ENCODE measurements around the gene SIL1. TPM values are rescaled to one million over a fixed set of nuclear protein-coding genes. Genes with fewer than 3 reads are reported as not detected.

Gene SIL1
- total and polyA plus RNA-seq, 2 experiments from 2014 or later: 78.8 to 89.8 TPM

DNA sequence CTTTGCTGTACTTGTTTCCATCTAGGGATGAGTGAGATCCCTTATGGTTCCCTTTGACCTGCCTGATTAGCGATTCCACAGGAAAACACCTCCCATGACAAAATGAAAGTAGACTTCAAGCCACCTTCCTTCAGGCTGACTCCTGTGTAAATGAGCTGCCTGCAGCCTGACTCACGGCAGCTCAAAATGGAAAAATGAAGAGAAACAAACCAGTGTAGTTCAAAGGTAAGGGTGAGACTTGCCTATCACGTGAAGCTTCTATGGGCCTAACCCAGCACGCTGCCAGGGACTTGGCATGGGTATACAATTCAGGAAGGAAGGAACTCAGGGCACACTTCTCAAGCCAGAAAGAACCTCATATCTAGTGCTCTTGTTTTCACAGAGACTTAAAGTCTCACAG, 212.9 kb downstream of the SIL1 start:
- Histone ChIP-seq H3F3A (ENCODE audit: insufficient read depth) (peaks cover 23% of the 10 kb centered on the region), H3K27me3 (replicated peaks; ENCODE audit: insufficient read depth) (no peaks in the 10 kb centered on the region), H3K36me3 (ENCODE audit: low read depth) (no peaks in the 10 kb centered on the region), H3K27ac (no peak overlapping the region), H3K4me2 (ENCODE audit: unreplicated experiment) (no peak overlapping the region), H4K20me1 (ENCODE audit: insufficient read depth) (no peaks in the 10 kb centered on the region), H2AFZ (no peak overlapping the region), H3K79me2 (ENCODE audit: insufficient read depth) (no peaks in the 10 kb centered on the region), H3K4me3 (no peak overlapping the region), H3K9me3 (ENCODE audit: low read depth) (no peaks in the 10 kb centered on the region), H3K4me1 (ENCODE audit: insufficient read depth) (peaks cover 38% of the 10 kb centered on the region), H3K9me2 (ENCODE audit: insufficient read depth) (no peaks in the 10 kb centered on the region), H3K9ac (no peak overlapping the region)
- 95 to 98% methylated on average over 4 of the region's 4 CpGs for WGBS, 2 experiments (ENCODE audit: low coverage in 1 of 2, low lambda C conversion rate in 2 of 2, missing lambda C conversion rate in 2 of 2)
- peak; percentile 40 for DNase-seq
- in situ Hi-C loops (cut with MboI): no loop called here
- TF ChIP-seq EZH2phosphoT487 (IDR thresholded peaks at IDR 0.05; ENCODE audit: insufficient read depth, low read depth): no peak
- no peak for TF ChIP-seq EZH2 (IDR thresholded peaks at IDR 0.05; ENCODE audit: insufficient read depth, poor library complexity, severe bottlenecking)

DNA sequence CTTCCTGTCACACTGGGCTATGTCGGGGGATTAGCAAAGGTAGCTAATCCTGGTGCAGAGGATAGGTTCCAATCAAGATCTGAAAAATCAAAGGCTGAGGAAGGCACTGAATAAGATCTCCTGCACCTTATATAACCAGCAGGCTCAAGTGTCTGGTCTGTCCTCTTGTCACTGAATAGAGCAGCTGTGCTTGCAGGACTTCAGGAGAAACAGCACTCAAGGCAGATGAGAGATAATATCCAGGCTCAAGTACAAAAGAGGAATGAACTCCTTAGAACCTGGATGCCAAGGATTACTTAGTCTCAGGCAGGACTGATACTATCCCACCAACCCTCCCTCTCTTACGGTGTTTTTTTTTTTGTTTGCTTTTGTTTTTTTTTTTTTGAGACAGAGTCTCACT, 214.2 kb downstream of the SIL1 start:
- H3K27me3 ChIP-seq (replicated peaks; ENCODE audit: insufficient read depth): no peaks in the 10 kb centered on the region
- peaks cover 15% of the 10 kb centered on the region for H3F3A ChIP-seq (ENCODE audit: insufficient read depth)
- no peak overlapping the region for H3K27ac ChIP-seq
- no peak overlapping the region for H3K9ac ChIP-seq
- 95 to 97% methylated on average over 2 of the region's 2 CpGs for WGBS, 2 experiments (ENCODE audit: low coverage in 1 of 2, low lambda C conversion rate in 2 of 2, missing lambda C conversion rate in 2 of 2)
- peaks cover 29% of the 10 kb centered on the region for H3K4me1 ChIP-seq (ENCODE audit: insufficient read depth)
- no peak overlapping the region for H2AFZ ChIP-seq
- no peaks in the 10 kb centered on the region for H3K9me2 ChIP-seq (ENCODE audit: insufficient read depth)
- in situ Hi-C loops (cut with MboI): no loop called here
- H4K20me1 ChIP-seq (ENCODE audit: insufficient read depth): no peaks in the 10 kb centered on the region
- H3K4me2 ChIP-seq (ENCODE audit: unreplicated experiment): no peak overlapping the region
- no peak for DNase-seq
- H3K4me3 ChIP-seq: no peak overlapping the region
- no peaks in the 10 kb centered on the region for H3K36me3 ChIP-seq (ENCODE audit: low read depth)
- no peaks in the 10 kb centered on the region for H3K79me2 ChIP-seq (ENCODE audit: insufficient read depth)
- no peaks in the 10 kb centered on the region for H3K9me3 ChIP-seq (ENCODE audit: low read depth)
- no peak for TF ChIP-seq EZH2 (IDR thresholded peaks at IDR 0.05; ENCODE audit: insufficient read depth, poor library complexity, severe bottlenecking)
- no peak for TF ChIP-seq EZH2phosphoT487 (IDR thresholded peaks at IDR 0.05; ENCODE audit: insufficient read depth, low read depth)

DNA sequence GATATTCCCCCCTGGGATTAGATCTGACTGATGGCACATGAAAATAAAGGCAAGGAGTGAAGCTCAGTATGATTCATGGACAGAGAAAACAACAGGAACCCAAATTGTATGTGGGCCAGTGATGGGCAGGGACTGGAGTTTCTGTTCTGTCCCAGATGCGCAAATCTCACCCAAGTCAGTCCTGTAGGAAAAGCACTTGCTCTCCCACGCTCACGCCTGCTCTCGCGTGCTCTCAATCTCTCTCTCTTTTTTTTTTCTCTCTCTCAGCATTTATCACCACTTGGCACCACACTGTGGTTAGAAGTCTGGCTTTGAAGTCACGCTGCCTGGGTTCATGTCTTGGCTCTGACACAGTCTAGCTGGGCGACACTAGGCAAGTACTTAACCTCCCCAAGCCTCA, 216.6 kb downstream of the SIL1 start:
- Histone ChIP-seq H3K9me2 (ENCODE audit: insufficient read depth) (no peaks in the 10 kb centered on the region), H3K27me3 (replicated peaks; ENCODE audit: insufficient read depth) (no peaks in the 10 kb centered on the region), H3K4me3 (peak overlapping the region; percentile 26; the same call in 1 of the 2 replicates), H4K20me1 (ENCODE audit: insufficient read depth) (no peaks in the 10 kb centered on the region), H3K9ac (no peak overlapping the region; the same call in 1 of the 2 replicates), H2AFZ (no peak overlapping the region), H3K4me2 (ENCODE audit: unreplicated experiment) (peak overlapping the region; percentile 23), H3K36me3 (ENCODE audit: low read depth) (no peaks in the 10 kb centered on the region), H3K9me3 (ENCODE audit: low read depth) (no peaks in the 10 kb centered on the region), H3F3A (ENCODE audit: insufficient read depth) (peaks cover 20% of the 10 kb centered on the region), H3K27ac (peak overlapping the region; percentile 76), H3K4me1 (ENCODE audit: insufficient read depth) (peaks cover 40% of the 10 kb centered on the region), H3K79me2 (ENCODE audit: insufficient read depth) (no peaks in the 10 kb centered on the region)
- 11 to 12% methylated on average over 3 to 7 of the region's 7 CpGs for whole genome bisulfite sequencing, 2 experiments (ENCODE audit: low coverage in 1 of 2, low lambda C conversion rate in 2 of 2, missing lambda C conversion rate in 2 of 2)
- TF ChIP-seq EZH2 (IDR thresholded peaks at IDR 0.05; ENCODE audit: insufficient read depth, poor library complexity, severe bottlenecking): no peak
- TF ChIP-seq EZH2phosphoT487 (IDR thresholded peaks at IDR 0.05; ENCODE audit: insufficient read depth, low read depth): no peak
- in situ Hi-C loops (cut with MboI): no loop called here
- peak; percentile 78 for DNase-seq

DNA sequence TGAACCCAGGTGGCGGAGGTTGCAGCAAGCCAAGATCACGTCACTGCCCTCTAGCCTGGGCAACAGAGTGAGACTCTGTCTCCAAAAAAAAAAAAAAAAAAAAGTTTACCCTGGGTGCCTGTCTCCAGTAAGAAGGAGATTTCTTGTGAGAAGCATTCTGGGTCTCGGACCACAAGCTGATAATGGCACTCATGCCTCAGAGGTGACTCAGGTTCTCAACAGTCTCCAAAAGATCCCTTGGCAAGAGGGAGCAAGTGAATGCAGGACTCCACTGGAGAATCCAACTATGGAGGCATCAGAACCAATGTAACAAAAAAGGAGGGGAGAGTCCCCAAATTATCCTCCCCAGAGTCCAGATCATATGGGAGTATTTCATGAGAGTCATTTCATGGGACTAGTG, 217.0 kb downstream of the SIL1 start:
- Histone ChIP-seq H3K36me3 (ENCODE audit: low read depth) (no peaks in the 10 kb centered on the region), H3F3A (ENCODE audit: insufficient read depth) (peaks cover 20% of the 10 kb centered on the region), H3K79me2 (ENCODE audit: insufficient read depth) (no peaks in the 10 kb centered on the region), H3K9me3 (ENCODE audit: low read depth) (no peaks in the 10 kb centered on the region), H3K4me1 (ENCODE audit: insufficient read depth) (peaks cover 40% of the 10 kb centered on the region), H3K9ac (no peak overlapping the region; the same call in 1 of the 2 replicates), H3K27ac (peak overlapping the region; percentile 76), H4K20me1 (ENCODE audit: insufficient read depth) (no peaks in the 10 kb centered on the region), H3K4me2 (ENCODE audit: unreplicated experiment) (peak overlapping the region; percentile 23), H2AFZ (no peak overlapping the region), H3K9me2 (ENCODE audit: insufficient read depth) (no peaks in the 10 kb centered on the region), H3K4me3 (peak overlapping the region; percentile 26; the same call in 1 of the 2 replicates), H3K27me3 (replicated peaks; ENCODE audit: insufficient read depth) (no peaks in the 10 kb centered on the region)
- in situ Hi-C loops (cut with MboI): no loop called here
- peak; percentile 87 for DNase-seq
- no peak for TF ChIP-seq EZH2 (IDR thresholded peaks at IDR 0.05; ENCODE audit: insufficient read depth, poor library complexity, severe bottlenecking)
- no peak for TF ChIP-seq EZH2phosphoT487 (IDR thresholded peaks at IDR 0.05; ENCODE audit: insufficient read depth, low read depth)
- 44 to 52% methylated on average over 3 of the region's 3 CpGs for WGBS, 2 experiments (ENCODE audit: low coverage in 1 of 2, low lambda C conversion rate in 2 of 2, missing lambda C conversion rate in 2 of 2)

DNA sequence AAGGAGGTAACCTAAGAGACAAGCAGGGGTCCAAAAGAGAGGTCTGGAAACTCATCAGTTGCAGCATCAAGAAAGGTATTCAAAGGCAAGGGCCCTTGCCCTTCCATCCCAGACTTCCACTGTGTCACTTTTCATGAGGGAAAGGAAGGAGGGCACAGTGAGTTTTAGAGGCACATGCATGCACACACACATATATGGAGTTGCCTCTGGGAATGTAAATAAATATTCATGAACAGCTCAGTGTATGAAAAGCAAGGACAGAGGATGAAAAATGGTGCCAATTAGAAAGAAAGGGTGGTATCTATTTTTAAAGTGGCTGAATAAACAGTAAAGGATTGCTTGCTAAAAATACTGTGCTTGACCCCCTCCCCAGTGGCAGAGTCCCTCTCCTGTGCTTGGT, 217.7 kb downstream of the SIL1 start:
- peak overlapping the region; percentile 23 for H3K4me2 ChIP-seq (ENCODE audit: unreplicated experiment)
- H3K9me3 ChIP-seq (ENCODE audit: low read depth): no peaks in the 10 kb centered on the region
- H3K4me1 ChIP-seq (ENCODE audit: insufficient read depth): peaks cover 44% of the 10 kb centered on the region
- H4K20me1 ChIP-seq (ENCODE audit: insufficient read depth): no peaks in the 10 kb centered on the region
- TF ChIP-seq EZH2 (IDR thresholded peaks at IDR 0.05; ENCODE audit: insufficient read depth, poor library complexity, severe bottlenecking): no peak
- TF ChIP-seq EZH2phosphoT487 (IDR thresholded peaks at IDR 0.05; ENCODE audit: insufficient read depth, low read depth): no peak
- peaks cover 27% of the 10 kb centered on the region for H3F3A ChIP-seq (ENCODE audit: insufficient read depth)
- no peaks in the 10 kb centered on the region for H3K36me3 ChIP-seq (ENCODE audit: low read depth)
- in situ Hi-C loops (cut with MboI): no loop called here
- H3K27me3 ChIP-seq (replicated peaks; ENCODE audit: insufficient read depth): no peaks in the 10 kb centered on the region
- no peak overlapping the region for H3K4me3 ChIP-seq
- H3K27ac ChIP-seq: peak overlapping the region; percentile 76
- H3K79me2 ChIP-seq (ENCODE audit: insufficient read depth): no peaks in the 10 kb centered on the region
- no peak for DNase-seq
- H2AFZ ChIP-seq: no peak overlapping the region
- no peak overlapping the region for H3K9ac ChIP-seq
- H3K9me2 ChIP-seq (ENCODE audit: insufficient read depth): no peaks in the 10 kb centered on the region
